Fibroblast of pulmonary artery (primary cell): Measurements from ENCODE around the gene GADL1.
A peak's percentile ranks its signal among the peaks of the same experiment; 100 is the strongest.

Experiments used
- DNase-seq: peaks from one replicate; pipeline ENCODE4 v3.0.0-alpha.2; 2010; ENCODE audit warnings: low read depth
- H3K4me3 ChIP-seq: replicated peaks from 2 replicates; pipeline ENCODE4 v1.5.1; 2011; ENCODE audit warnings: low read depth, mild to moderate bottlenecking, control low read depth, low read length, moderate library complexity
- TF ChIP-seq, protein P1 (sequence below): IDR thresholded peaks from 2 replicates; pipeline ENCODE4 v1.5.1; 2011; ENCODE audit warnings: mild to moderate bottlenecking, control low read depth, low read length, inconsistent platforms; ENCODE audit errors: missing control alignments

The GADL1 gene

DNA sequence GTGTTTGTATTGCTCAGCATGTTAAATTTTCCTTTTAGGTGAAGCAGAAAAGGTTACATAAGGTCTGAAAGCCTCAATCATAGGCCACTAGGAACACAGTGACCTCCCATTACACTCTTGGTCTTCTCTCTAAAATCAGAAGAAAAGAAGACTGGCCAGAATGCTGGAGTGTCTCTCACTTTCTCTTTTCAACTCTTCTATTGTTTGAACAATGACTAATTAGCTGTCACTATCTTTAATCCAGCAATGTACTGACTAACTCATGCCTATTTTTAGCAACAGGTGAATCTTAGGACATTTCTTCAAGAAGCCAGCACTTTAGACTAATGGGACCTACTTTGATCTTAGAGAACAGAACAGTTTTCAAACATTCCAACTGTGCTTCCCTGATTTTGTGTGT is 145.2 kb downstream of the GADL1 start:
- no peak for DNase-seq
- TF ChIP-seq, protein P1, sequence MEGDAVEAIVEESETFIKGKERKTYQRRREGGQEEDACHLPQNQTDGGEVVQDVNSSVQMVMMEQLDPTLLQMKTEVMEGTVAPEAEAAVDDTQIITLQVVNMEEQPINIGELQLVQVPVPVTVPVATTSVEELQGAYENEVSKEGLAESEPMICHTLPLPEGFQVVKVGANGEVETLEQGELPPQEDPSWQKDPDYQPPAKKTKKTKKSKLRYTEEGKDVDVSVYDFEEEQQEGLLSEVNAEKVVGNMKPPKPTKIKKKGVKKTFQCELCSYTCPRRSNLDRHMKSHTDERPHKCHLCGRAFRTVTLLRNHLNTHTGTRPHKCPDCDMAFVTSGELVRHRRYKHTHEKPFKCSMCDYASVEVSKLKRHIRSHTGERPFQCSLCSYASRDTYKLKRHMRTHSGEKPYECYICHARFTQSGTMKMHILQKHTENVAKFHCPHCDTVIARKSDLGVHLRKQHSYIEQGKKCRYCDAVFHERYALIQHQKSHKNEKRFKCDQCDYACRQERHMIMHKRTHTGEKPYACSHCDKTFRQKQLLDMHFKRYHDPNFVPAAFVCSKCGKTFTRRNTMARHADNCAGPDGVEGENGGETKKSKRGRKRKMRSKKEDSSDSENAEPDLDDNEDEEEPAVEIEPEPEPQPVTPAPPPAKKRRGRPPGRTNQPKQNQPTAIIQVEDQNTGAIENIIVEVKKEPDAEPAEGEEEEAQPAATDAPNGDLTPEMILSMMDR, result no peak

DNA sequence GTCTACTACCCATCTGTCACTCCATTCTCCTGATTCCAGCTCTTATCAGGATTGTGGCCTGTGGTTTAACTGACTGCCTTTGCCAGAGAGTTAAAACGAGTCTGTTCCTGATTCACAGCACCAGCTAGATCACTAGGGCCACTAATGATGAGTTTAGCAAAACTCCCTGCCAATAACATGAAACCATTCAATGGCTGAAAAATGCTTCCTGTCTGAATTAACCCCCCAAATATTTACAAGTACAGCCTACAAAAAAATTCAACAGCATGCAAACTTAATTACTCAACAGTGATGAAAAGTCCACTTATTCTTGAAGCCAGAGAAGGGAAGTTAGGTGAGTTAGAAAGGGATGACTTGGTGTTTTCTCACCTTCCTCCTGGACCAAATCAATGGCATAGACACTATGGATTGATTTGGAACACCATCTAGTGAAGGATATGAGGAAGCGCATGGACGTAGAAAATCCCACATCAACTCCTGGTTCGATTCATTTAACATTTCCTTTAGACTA is 146.6 kb downstream of the GADL1 start:
- H3K4me3 ChIP-seq, result no peak overlapping the region
- peak; percentile 57 for DNase-seq
- TF ChIP-seq, protein P1, result peak; percentile 62

More for the DNA sequence above, 145.2 kb downstream of the GADL1 start:
- H3K4me3 ChIP-seq, result no peak overlapping the region

DNA sequence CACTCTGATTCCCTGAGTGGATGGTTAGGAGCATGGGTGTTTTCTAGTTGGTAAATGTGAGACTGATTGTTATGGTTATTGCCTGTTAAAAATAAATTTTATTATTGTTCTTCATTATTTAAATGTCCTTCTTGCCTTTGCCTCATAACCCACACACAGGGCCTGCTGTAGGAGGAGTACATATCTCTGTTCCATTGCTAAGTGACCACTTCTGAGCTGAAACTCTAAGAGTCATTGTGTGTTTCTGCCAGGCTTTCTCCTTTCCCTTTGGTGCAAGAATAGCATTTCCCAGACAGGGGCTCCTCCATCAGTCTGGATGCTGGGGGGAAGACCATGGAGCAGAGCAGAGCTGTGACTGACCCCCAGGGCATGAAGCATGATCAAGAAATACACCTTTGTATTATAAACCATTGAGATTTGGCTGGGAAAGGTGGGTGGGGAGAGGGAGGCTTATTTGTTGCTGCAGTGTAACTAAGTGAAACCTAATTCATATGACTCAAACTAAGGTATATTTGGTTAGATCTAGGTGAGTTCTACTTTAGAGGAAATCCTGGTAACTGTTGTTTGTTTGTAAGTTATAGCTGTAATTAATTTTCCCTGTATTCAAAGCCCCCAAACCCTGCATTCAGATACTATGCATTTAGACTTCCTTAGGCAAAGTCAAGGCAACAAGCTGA is 150.7 kb downstream of the GADL1 start:
- DNase-seq, result no peak
- H3K4me3 ChIP-seq, result no peak overlapping the region
- TF ChIP-seq, protein P1, result no peak

DNA sequence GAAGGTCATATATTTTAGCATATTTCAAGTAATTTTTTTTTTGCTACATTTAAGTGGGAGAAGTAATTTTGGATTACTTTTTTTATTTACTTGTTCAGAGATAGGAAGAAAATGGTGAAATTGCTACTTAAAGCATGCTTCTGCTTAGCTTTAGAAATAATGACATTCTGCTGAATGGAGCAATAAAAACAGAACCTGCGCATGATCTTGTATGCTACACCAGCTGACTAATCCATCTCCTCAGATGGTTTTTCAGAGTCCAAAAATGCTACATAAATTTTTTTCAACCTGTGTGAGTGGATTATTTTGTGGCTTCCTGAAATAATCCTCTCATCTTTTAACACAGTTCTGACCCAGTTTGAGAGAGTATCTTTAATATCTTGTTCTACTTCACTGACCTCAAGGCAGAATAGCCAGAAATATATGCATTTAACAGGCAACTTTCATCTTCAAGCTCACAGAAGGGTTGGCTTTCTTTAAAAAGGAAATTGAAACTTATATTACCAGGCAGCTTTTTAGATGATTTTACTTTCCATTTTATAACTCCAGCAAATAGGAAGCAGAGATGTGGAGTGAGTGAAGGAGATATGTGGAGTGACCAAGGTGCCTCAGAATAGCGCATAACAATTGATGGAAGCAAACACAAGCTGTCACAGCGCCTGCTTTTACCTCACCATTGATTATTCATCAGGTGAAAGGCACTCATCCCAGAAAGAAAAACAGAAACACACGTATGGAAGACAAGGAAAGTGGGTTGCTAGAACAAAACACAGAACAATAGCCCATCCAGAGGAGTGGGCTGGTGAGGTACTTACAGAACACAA is 151.5 kb downstream of the GADL1 start:
- no peak for DNase-seq

DNA sequence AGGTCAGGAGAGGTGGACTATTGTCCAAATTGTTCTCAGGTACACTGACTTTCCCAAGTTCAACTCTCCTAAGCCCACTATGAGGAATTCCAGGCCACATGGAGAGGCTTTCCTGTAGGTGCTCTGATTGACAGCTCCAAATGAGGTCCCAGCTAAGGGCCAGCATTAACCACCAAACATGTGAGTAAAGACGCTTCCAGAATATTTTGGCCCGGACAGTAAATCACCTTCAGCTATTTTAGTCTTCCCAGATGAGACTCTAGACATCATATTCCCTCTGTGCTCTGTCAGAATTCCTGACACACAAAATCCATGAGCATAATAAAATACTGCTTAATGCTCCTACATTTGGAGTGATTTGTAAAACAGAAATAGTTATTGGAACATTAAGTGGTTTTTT is 152.6 kb downstream of the GADL1 start:
- DNase-seq, result no peak
- H3K4me3 ChIP-seq, result no peak overlapping the region
- TF ChIP-seq, protein P1, result no peak

More for the DNA sequence above, 151.5 kb downstream of the GADL1 start:
- TF ChIP-seq, protein P1, result no peak
- no peak overlapping the region for H3K4me3 ChIP-seq

DNA sequence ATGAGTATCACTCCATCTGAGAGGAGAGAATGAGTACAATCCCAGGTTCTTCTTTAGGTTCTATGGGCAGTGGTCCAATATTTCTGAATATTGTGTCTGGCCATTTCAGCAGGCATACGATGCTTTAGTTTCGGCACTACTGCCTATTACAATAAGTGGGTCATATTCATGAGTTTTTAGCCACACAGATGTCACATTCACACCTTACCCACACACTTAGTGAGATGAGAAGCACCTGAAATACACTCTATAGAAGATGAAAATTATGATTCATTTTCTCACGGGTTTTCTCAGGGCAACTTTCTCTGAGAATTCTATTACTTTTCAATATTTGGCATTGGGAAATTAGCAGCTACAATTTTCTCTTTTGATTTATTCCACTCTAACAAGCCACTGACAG is 155.9 kb downstream of the GADL1 start:
- TF ChIP-seq, protein P1, result no peak
- no peak overlapping the region for H3K4me3 ChIP-seq
- DNase-seq, result no peak
